GM23338 (cell line): ENCODE data around the gene NACA2. TPM values are rescaled to one million over a fixed set of nuclear protein-coding genes. Genes with fewer than 3 reads are reported as not detected.

ENCODE experiments used
- ATAC-seq: fragments of 200-7000 bp; cut with Tn5 transposase; 3 replicates; pipeline ENCODE4 v1.9.1; 2020
- DNase-seq: peaks from one replicate; pipeline ENCODE4 v3.0.0-alpha.2; 2015; ENCODE audit warnings: low spot score
- H2AFZ ChIP-seq: fragments of 200-600 bp; sonication (generic); 2 replicates; pipeline ENCODE4 v1.8.0; 2016; ENCODE audit warnings: antibody characterized with exemption, mild to moderate bottlenecking, moderate library complexity
- H3F3A ChIP-seq: fragments of 200-600 bp; sonication (generic); replicated peaks from 2 replicates; pipeline ENCODE4 v1.8.0; 2017; ENCODE audit warnings: antibody characterized with exemption, mixed run types, low read depth
- H3K27ac ChIP-seq: fragments of 200-600 bp; sonication (generic); 2 replicates; pipeline ENCODE4 v1.6.1; 2016; ENCODE audit warnings: low read depth
- H3K27me3 ChIP-seq: fragments of 200-600 bp; sonication (generic); 2 replicates; pipeline ENCODE4 v1.8.0; 2016; ENCODE audit warnings: mild to moderate bottlenecking, mixed run types, moderate library complexity; ENCODE audit not compliant: insufficient read depth
- H3K36me3 ChIP-seq: fragments of 200-600 bp; sonication (generic); 2 replicates; pipeline ENCODE4 v1.8.0; 2016; ENCODE audit warnings: mild to moderate bottlenecking; ENCODE audit not compliant: insufficient read depth
- H3K4me1 ChIP-seq: fragments of 200-600 bp; sonication (generic); 2 replicates; pipeline ENCODE4 v1.8.0; 2016; ENCODE audit warnings: mild to moderate bottlenecking, moderate library complexity; ENCODE audit not compliant: insufficient read depth
- H3K4me2 ChIP-seq: fragments of 200-600 bp; sonication (generic); 2 replicates; pipeline ENCODE4 v1.7.1; 2017; ENCODE audit warnings: mixed run types
- H3K4me3 ChIP-seq: fragments of 200-600 bp; sonication (generic); 2 replicates; pipeline ENCODE4 v1.6.1; 2016; ENCODE audit warnings: mixed run types
- H3K79me2 ChIP-seq: fragments of 200-600 bp; sonication (generic); replicated peaks from 2 replicates; pipeline ENCODE4 v1.8.0; 2017; ENCODE audit warnings: mild to moderate bottlenecking; ENCODE audit not compliant: insufficient read depth
- H3K9me2 ChIP-seq: fragments of 200-600 bp; sonication (generic); 2 replicates; pipeline ENCODE4 v1.8.0; 2017; ENCODE audit not compliant: insufficient read depth
- H4K20me1 ChIP-seq: fragments of 200-600 bp; sonication (generic); replicated peaks from 2 replicates; pipeline ENCODE4 v1.8.0; 2017; ENCODE audit warnings: mild to moderate bottlenecking; ENCODE audit not compliant: insufficient read depth
- H3K27ac Mint-ChIP-seq: 2 replicates; pipeline ENCODE4 v1.8.0; 2020; ENCODE audit warnings: inconsistent platforms, mild to moderate bottlenecking, moderate library complexity, mixed read lengths
- H3K27me3 Mint-ChIP-seq: 3 replicates; pipeline ENCODE4 v1.8.0; 2022; ENCODE audit warnings: low read depth, mild to moderate bottlenecking, moderate library complexity, mixed read lengths, inconsistent platforms; ENCODE audit not compliant: insufficient read depth, poor library complexity
- H3K36me3 Mint-ChIP-seq: 3 replicates; pipeline ENCODE4 v1.8.0; 2021; ENCODE audit warnings: low read depth, mild to moderate bottlenecking, inconsistent platforms, moderate library complexity, mixed read lengths
- H3K4me1 Mint-ChIP-seq: 3 replicates; pipeline ENCODE4 v1.8.0; 2020; ENCODE audit warnings: mild to moderate bottlenecking, inconsistent platforms, mixed read lengths
- H3K4me3 Mint-ChIP-seq: 3 replicates; pipeline ENCODE4 v1.8.0; 2021; ENCODE audit warnings: moderate library complexity, mild to moderate bottlenecking, inconsistent platforms, mixed read lengths
- H3K9me3 Mint-ChIP-seq: 3 replicates; pipeline ENCODE4 v1.8.0; 2020; ENCODE audit warnings: moderate library complexity, mild to moderate bottlenecking, inconsistent platforms, mixed read lengths
- CREB1 ChIP-seq: fragments of 250-450 bp; sonication (Bioruptor Pico); IDR thresholded peaks from 2 replicates; pipeline ENCODE4 v1.5.0; 2020; ENCODE audit warnings: low read depth, mild to moderate bottlenecking, moderate library complexity
- ETS1 ChIP-seq: IDR thresholded peaks from 2 replicates; pipeline ENCODE4 v1.6.1; 2016; ENCODE audit warnings: antibody characterized with exemption
- EZH2 ChIP-seq: fragments of 200-600 bp; sonication (generic); IDR thresholded peaks from one replicate; pipeline ENCODE4 v1.8.0; 2017; ENCODE audit warnings: antibody characterized with exemption, mild to moderate bottlenecking, low read depth; ENCODE audit not compliant: unreplicated experiment
- EZH2phosphoT487 ChIP-seq: fragments of 200-600 bp; sonication (generic); IDR thresholded peaks from one replicate; pipeline ENCODE4 v1.8.1; 2018; ENCODE audit warnings: antibody characterized with exemption; ENCODE audit not compliant: unreplicated experiment
- POLR2AphosphoS5 ChIP-seq: IDR thresholded peaks from 2 replicates; pipeline ENCODE4 v1.6.1; 2016; ENCODE audit warnings: antibody characterized with exemption, low read depth
- ZNF462 ChIP-seq: fragments of 250-450 bp; sonication (Bioruptor Pico); IDR thresholded peaks from 2 replicates; pipeline ENCODE4 v1.5.0; 2020; ENCODE audit warnings: mild to moderate bottlenecking, moderate library complexity
- polyA plus RNA-seq: library from polyadenylated mRNA; unstranded; fragments of >200 nt; fragmentation: Nextera tagmentation; extraction: Ambion mirVana; gene quantifications from 2 replicates; pipeline ENCODE4 v1.2.1, GENCODE V29; 2016
- total RNA-seq: library from RNA; depleted of rRNA; stranded (reverse); fragments of >200 nt; shearing (Covaris generic); gene quantifications from 2 replicates; pipeline ENCODE4 v1.2.3, GENCODE V29; 2014

Gene NACA2
- total and polyA plus RNA-seq, 2 experiments from 2014 or later, result 0.65 TPM; not detected in 1

- TF ChIP-seq CREB1 (CRISPR knock-in tag) (no peak), EZH2phosphoT487 (no peak), POLR2AphosphoS5 (no peak), ETS1 (no peak), ZNF462 (CRISPR knock-in tag) (no peak), EZH2 (no peak)
- Histone ChIP-seq H3K9me2 (no peaks in the 10 kb centered on the region), H4K20me1 (no peaks in the 10 kb centered on the region), H3F3A (no peaks in the 10 kb centered on the region), H2AFZ (no peak overlapping the region), H3K4me1 (no peaks in the 10 kb centered on the region), H3K27me3 (no peaks in the 10 kb centered on the region), H3K79me2 (no peaks in the 10 kb centered on the region), H3K4me2 (no peak overlapping the region), H3K4me3 (no peak overlapping the region), H3K36me3 (no peaks in the 10 kb centered on the region), H3K27ac (no peak overlapping the region)
- DNase-seq, result no peak
- Mint-ChIP-seq H3K4me3 (no peak overlapping the region), H3K27ac (no peak overlapping the region), H3K4me1 (no peaks in the 10 kb centered on the region), H3K9me3 (peaks cover 5% of the 10 kb centered on the region; the same call in 2 of the 3 replicates), H3K36me3 (no peaks in the 10 kb centered on the region), H3K27me3 (no peaks in the 10 kb centered on the region)
- no peak for ATAC-seq
These were observed 43.1 kb upstream of the NACA2 start for GRCh38 chr17:61634011-61634539.
